ENCODE data around the gene ALDH1A2. TPM values are rescaled to one million over a fixed set of nuclear protein-coding genes. Genes with fewer than 3 reads are reported as not detected.

ALDH1A2 gene
- total RNA-seq, 2 donors from 2014 or later: not detected

DNA sequence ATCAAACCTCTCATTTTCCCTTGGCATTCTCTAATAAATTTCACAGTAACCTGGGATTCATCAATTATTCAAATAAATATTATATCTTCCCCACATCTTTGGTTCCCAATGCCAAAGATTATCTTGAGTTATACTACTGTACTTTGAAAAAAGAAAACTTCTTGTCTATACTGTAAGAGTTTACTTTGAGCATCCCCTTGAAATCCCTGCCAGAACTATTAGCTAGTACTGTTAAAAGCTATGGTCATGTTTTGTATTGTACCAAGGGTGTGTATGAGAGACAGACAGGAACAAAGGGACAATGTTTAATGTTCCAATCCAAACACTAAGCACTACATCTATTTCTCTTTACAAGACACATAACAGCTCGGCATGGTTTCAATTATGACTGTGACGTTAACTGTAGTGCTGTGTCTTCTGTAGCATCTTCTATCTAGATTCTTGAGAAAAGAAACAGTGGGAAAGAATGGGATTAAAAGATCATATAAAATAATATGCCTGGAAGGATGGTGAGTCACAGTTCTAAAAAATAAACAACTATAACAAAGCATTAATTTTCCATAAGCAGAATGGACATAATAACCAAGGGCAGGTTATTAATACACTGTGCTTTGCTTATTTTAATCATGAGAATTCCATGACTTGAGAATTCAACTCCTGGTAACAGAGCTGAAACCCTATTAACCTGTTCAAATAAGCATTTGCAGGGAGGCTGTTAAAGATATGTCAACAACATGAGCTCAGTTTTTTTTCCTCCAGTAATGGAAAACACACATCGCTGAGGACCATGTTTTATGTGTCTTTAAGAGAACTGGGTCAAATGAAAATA is 71.1 kb downstream of the ALDH1A2 start:
- Histone ChIP-seq H3K9me3 (ENCODE audit: control insufficient read depth, low read length) (no peaks in the 10 kb centered on the region), H3K27me3 (ENCODE audit: control insufficient read depth, insufficient read depth, low read length, poor library complexity, severe bottlenecking) (peaks cover 10% of the 10 kb centered on the region), H3K27ac (ENCODE audit: low read depth, low read length) (no peak overlapping the region), H3K4me1 (ENCODE audit: control insufficient read depth, insufficient read depth, low read length) (peaks cover 3% of the 10 kb centered on the region), H3K36me3 (ENCODE audit: control insufficient read depth, insufficient read depth, low read length) (no peaks in the 10 kb centered on the region), H3K9ac (ENCODE audit: extremely low read depth, low read length, poor library complexity, severe bottlenecking) (no peak overlapping the region), H3K4me3 (ENCODE audit: low read length) (no peak overlapping the region)
- peaks cover 24% of the 10 kb centered on the region for H3K27me3 Mint-ChIP-seq (ENCODE audit: insufficient read depth)
- DNase-seq: no peak
- no peaks in the 10 kb centered on the region for H3K36me3 Mint-ChIP-seq (ENCODE audit: low read depth)
- TF ChIP-seq, protein P1, sequence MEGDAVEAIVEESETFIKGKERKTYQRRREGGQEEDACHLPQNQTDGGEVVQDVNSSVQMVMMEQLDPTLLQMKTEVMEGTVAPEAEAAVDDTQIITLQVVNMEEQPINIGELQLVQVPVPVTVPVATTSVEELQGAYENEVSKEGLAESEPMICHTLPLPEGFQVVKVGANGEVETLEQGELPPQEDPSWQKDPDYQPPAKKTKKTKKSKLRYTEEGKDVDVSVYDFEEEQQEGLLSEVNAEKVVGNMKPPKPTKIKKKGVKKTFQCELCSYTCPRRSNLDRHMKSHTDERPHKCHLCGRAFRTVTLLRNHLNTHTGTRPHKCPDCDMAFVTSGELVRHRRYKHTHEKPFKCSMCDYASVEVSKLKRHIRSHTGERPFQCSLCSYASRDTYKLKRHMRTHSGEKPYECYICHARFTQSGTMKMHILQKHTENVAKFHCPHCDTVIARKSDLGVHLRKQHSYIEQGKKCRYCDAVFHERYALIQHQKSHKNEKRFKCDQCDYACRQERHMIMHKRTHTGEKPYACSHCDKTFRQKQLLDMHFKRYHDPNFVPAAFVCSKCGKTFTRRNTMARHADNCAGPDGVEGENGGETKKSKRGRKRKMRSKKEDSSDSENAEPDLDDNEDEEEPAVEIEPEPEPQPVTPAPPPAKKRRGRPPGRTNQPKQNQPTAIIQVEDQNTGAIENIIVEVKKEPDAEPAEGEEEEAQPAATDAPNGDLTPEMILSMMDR (conservative IDR thresholded peaks at IDR 0.05): no peak
- WGBS, 2 experiments (ENCODE audit: insufficient coverage in 1 of 2, insufficient read length in 1 of 2): 98 to 100% methylated on average over 1 to 3 of the region's 3 CpGs
- H3K27ac Mint-ChIP-seq: no peak overlapping the region
- no peak overlapping the region for H3K4me3 Mint-ChIP-seq
- peaks cover 9% of the 10 kb centered on the region for H3K9me3 Mint-ChIP-seq
- H3K4me1 Mint-ChIP-seq: peaks cover 14% of the 10 kb centered on the region

DNA sequence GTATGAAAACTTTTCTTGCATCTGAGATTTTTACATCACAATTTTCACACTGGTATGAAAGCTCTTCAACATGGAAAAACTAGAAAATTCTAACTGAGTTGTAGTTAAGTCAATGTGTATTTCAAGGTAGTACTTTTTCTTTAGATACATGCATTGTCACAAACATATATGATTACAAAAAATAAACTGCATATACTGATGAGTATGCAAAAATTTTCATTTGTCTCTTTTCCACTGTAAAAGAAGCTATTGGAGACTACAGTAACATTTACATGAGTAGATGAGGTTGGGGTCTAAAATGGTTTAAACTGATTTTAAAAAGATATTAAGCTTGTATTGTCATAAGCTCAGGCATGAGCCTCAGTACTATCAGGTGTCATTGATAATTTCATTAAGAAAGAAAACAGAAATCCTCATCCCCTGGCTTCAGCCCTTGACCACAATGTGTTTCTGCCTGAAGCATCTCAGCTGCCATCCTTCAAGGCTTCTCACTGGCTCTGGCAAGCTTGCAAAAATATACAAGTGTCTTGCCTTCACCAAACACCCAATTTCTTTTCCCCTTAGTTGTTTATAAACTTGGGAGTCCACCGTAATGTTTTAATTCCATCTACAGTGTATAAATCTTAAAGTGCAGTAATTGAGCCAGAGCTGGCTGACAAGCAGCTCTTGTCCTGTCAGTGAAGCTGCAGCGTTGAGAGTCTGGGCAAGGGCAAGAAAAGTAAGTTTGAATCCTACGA is 71.9 kb downstream of the ALDH1A2 start:
- 85 to 88% methylated on average over 3 of the region's 3 CpGs for WGBS, 2 experiments (ENCODE audit: insufficient coverage in 1 of 2, insufficient read length in 1 of 2)
- no peak overlapping the region for H3K4me3 ChIP-seq (ENCODE audit: low read length)
- no peak overlapping the region for H3K4me3 Mint-ChIP-seq

DNA sequence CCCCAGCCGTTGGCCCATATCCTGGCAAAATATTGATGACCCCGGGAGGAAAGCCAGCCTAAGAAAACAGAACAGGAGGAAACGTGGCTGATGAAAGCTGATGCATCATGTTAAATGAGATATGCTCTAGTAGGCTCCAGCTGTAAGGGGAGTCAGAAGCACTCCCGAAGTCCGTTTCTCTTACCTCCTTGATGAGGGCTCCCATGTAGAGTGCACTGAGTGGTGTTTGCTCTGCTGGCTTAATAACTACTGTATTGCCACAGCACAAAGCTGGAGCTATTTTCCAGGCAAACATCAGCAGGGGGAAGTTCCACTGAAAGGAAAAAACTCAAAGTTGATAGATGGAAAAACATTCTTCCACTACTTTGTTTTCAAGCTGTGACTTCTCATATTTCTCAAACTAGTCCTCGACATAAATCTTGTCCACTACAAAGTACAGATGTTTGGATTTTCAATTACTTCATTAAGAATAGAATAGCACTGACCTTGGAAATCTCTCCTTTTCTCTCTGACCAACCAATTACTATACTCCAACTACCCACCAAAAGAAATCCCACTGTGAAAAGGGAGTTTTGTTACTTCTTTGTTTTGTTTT is 72.7 kb downstream of the ALDH1A2 start:
- TF ChIP-seq, protein P1 (conservative IDR thresholded peaks at IDR 0.05): no peak
- no peaks in the 10 kb centered on the region for H3K36me3 ChIP-seq (ENCODE audit: control insufficient read depth, insufficient read depth, low read length)
- no peak overlapping the region for H3K27ac ChIP-seq (ENCODE audit: low read depth, low read length)
- WGBS, 2 experiments (ENCODE audit: insufficient coverage in 1 of 2, insufficient read length in 1 of 2): 93 to 95% methylated on average over 3 to 6 of the region's 6 CpGs
- no peak overlapping the region for H3K4me3 ChIP-seq (ENCODE audit: low read length)
- peaks cover 8% of the 10 kb centered on the region for H3K27me3 ChIP-seq (ENCODE audit: control insufficient read depth, insufficient read depth, low read length, poor library complexity, severe bottlenecking)
- peaks cover 3% of the 10 kb centered on the region for H3K4me1 ChIP-seq (ENCODE audit: control insufficient read depth, insufficient read depth, low read length)
- H3K9me3 Mint-ChIP-seq: no peaks in the 10 kb centered on the region
- H3K27me3 Mint-ChIP-seq (ENCODE audit: insufficient read depth): peaks cover 13% of the 10 kb centered on the region
- H3K36me3 Mint-ChIP-seq (ENCODE audit: low read depth): no peaks in the 10 kb centered on the region
- H3K27ac Mint-ChIP-seq: no peak overlapping the region
- no peaks in the 10 kb centered on the region for H3K9me3 ChIP-seq (ENCODE audit: control insufficient read depth, low read length)
- peaks cover 14% of the 10 kb centered on the region for H3K4me1 Mint-ChIP-seq
- DNase-seq: no peak
- no peak overlapping the region for H3K9ac ChIP-seq (ENCODE audit: extremely low read depth, low read length, poor library complexity, severe bottlenecking)
- H3K4me3 Mint-ChIP-seq: no peak overlapping the region

More for the DNA sequence above, 71.9 kb downstream of the ALDH1A2 start:
- no peaks in the 10 kb centered on the region for H3K36me3 Mint-ChIP-seq (ENCODE audit: low read depth)
- TF ChIP-seq, protein P1 (conservative IDR thresholded peaks at IDR 0.05): no peak
- peaks cover 2% of the 10 kb centered on the region for H3K9me3 Mint-ChIP-seq
- Histone ChIP-seq H3K9ac (ENCODE audit: extremely low read depth, low read length, poor library complexity, severe bottlenecking) (no peak overlapping the region), H3K9me3 (ENCODE audit: control insufficient read depth, low read length) (no peaks in the 10 kb centered on the region), H3K27ac (ENCODE audit: low read depth, low read length) (no peak overlapping the region), H3K36me3 (ENCODE audit: control insufficient read depth, insufficient read depth, low read length) (no peaks in the 10 kb centered on the region), H3K4me1 (ENCODE audit: control insufficient read depth, insufficient read depth, low read length) (peaks cover 3% of the 10 kb centered on the region), H3K27me3 (ENCODE audit: control insufficient read depth, insufficient read depth, low read length, poor library complexity, severe bottlenecking) (peaks cover 10% of the 10 kb centered on the region)
- no peak for DNase-seq
- no peak overlapping the region for H3K27ac Mint-ChIP-seq
- peaks cover 14% of the 10 kb centered on the region for H3K4me1 Mint-ChIP-seq
- peaks cover 17% of the 10 kb centered on the region for H3K27me3 Mint-ChIP-seq (ENCODE audit: insufficient read depth)
